Smooth muscle cell of the coronary artery (primary cell): ENCODE measurements around the gene SATL1. TPM values are rescaled to one million over a fixed set of nuclear protein-coding genes. Genes with fewer than 3 reads are reported as not detected.

Experiments
- total RNA-seq: library from RNA; depleted of rRNA; stranded (reverse); fragments of >200 nt; gene quantifications from 2 replicates; pipeline ENCODE4 v1.2.3, GENCODE V29; 2014; ENCODE audit warnings: low replicate concordance

The SATL1 gene
- not detected in 2 replicates for total RNA-seq

GRCh38 chrX:85243761-85244449, at the start of gene SATL1, which contains the start of gene ZNF711:
TSS of gene SATL1 (minus strand) at chrX:85243779. CDS start at chrX:85108968, 134,811 bp downstream.
TSS of gene ZNF711 (plus strand) at chrX:85243991. CDS start at chrX:85247573, 3,582 bp downstream.

Other genes with a start within 250 kb of the SATL1 start
- gene APOOL, start 239.9 kb downstream of the SATL1 start, total RNA-seq, result 3.7 and 5.5 TPM in 2 replicates
- gene ZNF711, start 212 bp upstream of the SATL1 start, total RNA-seq, result under 0.01 and 2.4 TPM in 2 replicates
- not detected in 2 replicates for gene POF1B, start 135.9 kb upstream of the SATL1 start, total RNA-seq